Keratinocyte (primary cell): ENCODE data around the gene RDH13. TPM values are rescaled to one million over a fixed set of nuclear protein-coding genes. Genes with fewer than 3 reads are reported as not detected.

Source experiments
- DNase-seq: peaks from one replicate; pipeline ENCODE4 v3.0.0-alpha.2; 2011; ENCODE audit warnings: low read depth, missing footprints, low spot score
- FAIRE-seq: peaks from 2 replicates; lab custom pipeline; 2011; peaks lifted over from hg19 to GRCh38; lab: Jason Lieb, UNC
- H2AFZ ChIP-seq: 2 replicates; pipeline ENCODE4 v1.6.0; 2012; ENCODE audit warnings: low read length, control low read depth, inconsistent platforms; ENCODE audit not compliant: control insufficient read depth
- H3K27ac ChIP-seq: 2 replicates; pipeline ENCODE4 v1.5.1; 2011; ENCODE audit warnings: low read length; ENCODE audit not compliant: control insufficient read depth, insufficient read depth
- H3K27me3 ChIP-seq: 3 replicates; pipeline ENCODE4 v1.6.0; 2011; ENCODE audit warnings: low read length; ENCODE audit not compliant: control insufficient read depth, insufficient read depth; ENCODE audit errors: extremely low read depth
- H3K36me3 ChIP-seq, 2 experiments: 2 replicates in 1 of 2; 3 replicates in 1 of 2; pipeline ENCODE4 v1.5.1; 2011; ENCODE audit warnings: low read length in 2 of 2, mild to moderate bottlenecking in 1 of 2; ENCODE audit not compliant: control insufficient read depth in 2 of 2, insufficient read depth in 2 of 2; ENCODE audit errors: extremely low read depth in 1 of 2
- H3K4me1 ChIP-seq: 3 replicates; pipeline ENCODE4 v1.5.1; 2011; ENCODE audit warnings: low read length; ENCODE audit not compliant: control insufficient read depth, insufficient read depth; ENCODE audit errors: extremely low read depth
- H3K4me2 ChIP-seq: 3 replicates; pipeline ENCODE4 v1.6.0; 2011; ENCODE audit warnings: low read depth, low read length; ENCODE audit not compliant: control insufficient read depth, insufficient read depth; ENCODE audit errors: extremely low read depth
- H3K4me3 ChIP-seq, 3 experiments: fragments of 200-600 bp in 1 of 3; sonication (generic) in 1 of 3; 2 replicates in 2 of 3; 3 replicates in 1 of 3; pipeline ENCODE4 v1.5.1; 2011 to 2016; ENCODE audit warnings: low read length in 3 of 3, mild to moderate bottlenecking in 3 of 3, control low read depth in 2 of 3, inconsistent platforms in 1 of 3, low read depth in 1 of 3, mixed read lengths in 1 of 3, mixed run types in 1 of 3, moderate library complexity in 1 of 3; ENCODE audit not compliant: control insufficient read depth in 2 of 3, insufficient read depth in 2 of 3; ENCODE audit errors: extremely low read depth in 1 of 3
- H3K79me2 ChIP-seq: 2 replicates; pipeline ENCODE4 v1.6.0; 2012; ENCODE audit warnings: low read length; ENCODE audit not compliant: control insufficient read depth, insufficient read depth
- H3K9ac ChIP-seq: 3 replicates; pipeline ENCODE4 v1.6.0; 2011; ENCODE audit warnings: low read length; ENCODE audit not compliant: control insufficient read depth, insufficient read depth; ENCODE audit errors: extremely low read depth
- H3K9me1 ChIP-seq: 3 replicates; pipeline ENCODE4 v1.6.0; 2011; ENCODE audit warnings: low read length; ENCODE audit not compliant: control insufficient read depth, insufficient read depth; ENCODE audit errors: extremely low read depth
- H3K9me3 ChIP-seq: 2 replicates; pipeline ENCODE4 v1.5.1; 2012; ENCODE audit warnings: low read depth, low read length; ENCODE audit not compliant: control insufficient read depth
- H4K20me1 ChIP-seq: 3 replicates; pipeline ENCODE4 v1.6.0; 2011; ENCODE audit warnings: low read length; ENCODE audit not compliant: control insufficient read depth, insufficient read depth; ENCODE audit errors: extremely low read depth
- EZH2 ChIP-seq: IDR thresholded peaks from one replicate; pipeline ENCODE4 v1.6.1; 2012; ENCODE audit warnings: inconsistent platforms, mild to moderate bottlenecking, low read length, moderate library complexity
- dilution Hi-C: fragments of 300-500 bp; cut with MboI; formaldehyde crosslinking; loops from one replicate; pipeline ENCODE4 v1.7.0; 2020; ENCODE audit warnings: low sequenced_read_pairs; ENCODE audit not compliant: extremely low pct_ligation_motif_present
- polyA plus RNA-seq, 5 experiments: library from polyadenylated mRNA; depleted of rRNA in 3 of 5; stranded (reverse) in 3 of 5; stranded (forward) in 1 of 5; unstranded in 1 of 5; fragments of >200 nt; gene quantifications; 1 replicate in 1 of 5; 2 replicates in 3 of 5; 3 replicates in 1 of 5; pipeline versions ENCODE4 v1.2.1 to v1.2.3, GENCODE V29; 2011 to 2012; ENCODE audit warnings: missing spikeins in 2 of 5, low read depth in 1 of 5, low replicate concordance in 1 of 5
- TF ChIP-seq, protein P1 (sequence below), 3 experiments: IDR thresholded peaks in 1 of 3; conservative IDR thresholded peaks in 1 of 3; optimal IDR thresholded peaks in 1 of 3; 2 replicates in 2 of 3; 3 replicates in 1 of 3; pipeline versions ENCODE3 to v1.5.1; 2011; ENCODE audit warnings: low read length in 3 of 3, mild to moderate bottlenecking in 3 of 3, moderate library complexity in 2 of 3, control low read depth in 1 of 3, inconsistent platforms in 1 of 3; ENCODE audit not compliant: insufficient read depth in 2 of 3; ENCODE audit errors: extremely low read depth in 1 of 3

Gene RDH13
- polyA plus RNA-seq, 1 donor (not counting 4 experiments of a cell fraction or from before 2014, with no cell fraction given): 10.6 TPM

DNA sequence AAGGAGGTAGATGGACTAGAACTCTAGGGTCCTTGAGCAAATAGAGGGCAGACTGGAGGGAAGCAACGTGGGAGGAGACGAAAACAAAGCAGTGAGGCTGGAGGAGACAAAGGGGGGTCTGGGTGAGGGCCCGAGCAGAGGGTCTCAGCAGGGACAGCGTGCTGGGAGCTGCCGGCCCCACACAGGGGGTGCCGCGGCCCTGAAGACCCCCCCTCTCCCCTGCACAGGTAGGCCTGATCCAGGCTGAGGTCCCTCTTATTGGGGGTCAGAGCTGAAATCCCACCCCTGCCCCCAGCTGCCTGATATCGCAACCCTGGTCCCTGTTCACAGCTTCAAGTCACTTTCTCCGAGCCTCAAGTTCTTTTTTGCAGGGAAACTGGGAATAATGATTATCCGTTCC lies 21.5 kb upstream of the RDH13 start:
- Histone ChIP-seq H3K4me3 (no peak overlapping the region), H3K79me2 (no peaks in the 10 kb centered on the region), H3K9me3 (no peaks in the 10 kb centered on the region), H3K9ac (no peak overlapping the region), H3K4me1 (peaks cover 19% of the 10 kb centered on the region), H3K9me1 (no peaks in the 10 kb centered on the region), H3K27me3 (peaks cover 17% of the 10 kb centered on the region), H3K36me3 (peaks cover 4 to 13% of the 10 kb centered on the region in 2 experiments), H2AFZ (no peak overlapping the region), H3K27ac (no peak overlapping the region), H3K4me2 (no peak overlapping the region), H4K20me1 (peaks cover 13% of the 10 kb centered on the region)
- dilution Hi-C loops: no loop called here
- FAIRE-seq: no peak
- no peak for TF ChIP-seq EZH2
- TF ChIP-seq, protein P1, sequence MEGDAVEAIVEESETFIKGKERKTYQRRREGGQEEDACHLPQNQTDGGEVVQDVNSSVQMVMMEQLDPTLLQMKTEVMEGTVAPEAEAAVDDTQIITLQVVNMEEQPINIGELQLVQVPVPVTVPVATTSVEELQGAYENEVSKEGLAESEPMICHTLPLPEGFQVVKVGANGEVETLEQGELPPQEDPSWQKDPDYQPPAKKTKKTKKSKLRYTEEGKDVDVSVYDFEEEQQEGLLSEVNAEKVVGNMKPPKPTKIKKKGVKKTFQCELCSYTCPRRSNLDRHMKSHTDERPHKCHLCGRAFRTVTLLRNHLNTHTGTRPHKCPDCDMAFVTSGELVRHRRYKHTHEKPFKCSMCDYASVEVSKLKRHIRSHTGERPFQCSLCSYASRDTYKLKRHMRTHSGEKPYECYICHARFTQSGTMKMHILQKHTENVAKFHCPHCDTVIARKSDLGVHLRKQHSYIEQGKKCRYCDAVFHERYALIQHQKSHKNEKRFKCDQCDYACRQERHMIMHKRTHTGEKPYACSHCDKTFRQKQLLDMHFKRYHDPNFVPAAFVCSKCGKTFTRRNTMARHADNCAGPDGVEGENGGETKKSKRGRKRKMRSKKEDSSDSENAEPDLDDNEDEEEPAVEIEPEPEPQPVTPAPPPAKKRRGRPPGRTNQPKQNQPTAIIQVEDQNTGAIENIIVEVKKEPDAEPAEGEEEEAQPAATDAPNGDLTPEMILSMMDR (optimal IDR thresholded peaks at IDR 0.05 in 1 of 3, IDR thresholded peaks at IDR 0.05 in 1 of 3, conservative IDR thresholded peaks at IDR 0.05 in 1 of 3; ENCODE audit: extremely low read depth in 1 of 3, insufficient read depth in 2 of 3, low read length in 3 of 3): no peak
- DNase-seq: no peak

DNA sequence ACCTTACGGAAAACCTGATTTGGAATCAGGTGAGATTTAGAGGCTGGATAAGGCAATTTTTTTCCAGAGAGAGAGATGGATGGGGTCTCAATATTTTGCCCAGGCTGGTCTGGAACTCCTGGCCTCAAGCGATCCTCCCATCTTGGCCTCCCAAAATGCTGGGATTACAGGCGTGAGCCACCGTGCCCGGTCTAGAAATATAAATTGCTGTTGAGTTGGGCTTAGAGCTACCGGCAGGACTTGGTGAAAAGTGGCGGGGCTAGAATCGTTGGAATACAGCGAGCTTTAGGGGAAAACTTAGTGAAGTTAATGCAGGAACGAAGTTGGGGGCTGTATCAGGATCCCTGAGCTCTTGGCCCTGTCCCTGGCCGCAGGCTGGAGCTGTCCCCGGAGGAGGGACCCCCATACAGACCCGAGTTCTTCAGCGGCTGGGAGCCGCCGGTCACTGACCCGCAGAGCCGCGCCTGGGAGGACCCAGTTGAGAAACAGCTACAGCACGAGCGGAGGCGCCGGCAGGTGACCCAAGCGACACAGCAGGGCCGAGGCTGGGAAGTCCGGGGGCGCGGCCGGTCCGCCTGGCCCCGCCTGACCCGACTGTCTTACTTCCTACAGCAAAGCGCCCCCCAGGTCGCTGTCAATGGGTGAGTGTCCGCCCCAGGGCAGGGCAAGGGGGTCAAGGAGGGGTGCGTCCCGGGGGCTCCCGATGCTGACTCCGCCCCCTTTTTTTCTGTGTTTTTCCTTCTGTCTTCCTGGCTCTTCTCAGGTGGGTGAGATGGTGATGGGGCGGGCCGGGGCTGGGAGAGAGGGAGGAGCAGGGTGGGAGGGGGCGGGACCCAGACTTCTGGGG lies 20.3 kb upstream of the RDH13 start:
- H3K4me3 ChIP-seq: no peak overlapping the region
- H3K4me1 ChIP-seq: peaks cover 19% of the 10 kb centered on the region
- peaks cover 4 to 14% of the 10 kb centered on the region in 2 experiments for H3K36me3 ChIP-seq
- no peak overlapping the region for H2AFZ ChIP-seq
- DNase-seq (no peak), FAIRE-seq (no peak)
- dilution Hi-C loops: no loop called here
- H3K79me2 ChIP-seq: no peaks in the 10 kb centered on the region
- H3K9ac ChIP-seq: no peak overlapping the region
- H3K27me3 ChIP-seq: peaks cover 17% of the 10 kb centered on the region
- H3K9me1 ChIP-seq: no peaks in the 10 kb centered on the region
- no peak for TF ChIP-seq EZH2
- TF ChIP-seq, protein P1 (optimal IDR thresholded peaks at IDR 0.05 in 1 of 3, IDR thresholded peaks at IDR 0.05 in 1 of 3, conservative IDR thresholded peaks at IDR 0.05 in 1 of 3; ENCODE audit: extremely low read depth in 1 of 3, insufficient read depth in 2 of 3, low read length in 3 of 3): no peak
- no peaks in the 10 kb centered on the region for H3K9me3 ChIP-seq
- no peak overlapping the region for H3K27ac ChIP-seq
- peaks cover 7% of the 10 kb centered on the region for H4K20me1 ChIP-seq
- no peak overlapping the region for H3K4me2 ChIP-seq
